Mesenchymal stem cell (in vitro differentiated cells and primary cell): ENCODE results near the gene RSPO3.

ENCODE experiments used
- DNase-seq: peaks from one replicate; pipeline ENCODE4 v3.0.0-alpha.2; 2013
- H2AFZ ChIP-seq: one replicate; pipeline ENCODE4 v1.6.1; 2013; ENCODE audit warnings: low read depth, mild to moderate bottlenecking, control low read depth, inconsistent platforms, low read length, moderate library complexity
- H2AK5ac ChIP-seq: 2 replicates; pipeline ENCODE4 v1.6.1; 2013; ENCODE audit warnings: low read length, moderate library complexity, mild to moderate bottlenecking, inconsistent platforms; ENCODE audit not compliant: severe bottlenecking
- H2BK120ac ChIP-seq: one replicate; pipeline ENCODE4 v1.6.1; 2013; ENCODE audit warnings: low read depth, mild to moderate bottlenecking, inconsistent platforms, low read length, moderate library complexity
- H2BK12ac ChIP-seq, 2 experiments: one replicate each; pipeline ENCODE4 v1.6.1; 2013; ENCODE audit warnings: inconsistent platforms in 2 of 2, low read length in 2 of 2, mild to moderate bottlenecking in 2 of 2, moderate library complexity in 2 of 2, control low read depth in 1 of 2
- H2BK15ac ChIP-seq: one replicate; pipeline ENCODE4 v1.6.1; 2013; ENCODE audit warnings: mild to moderate bottlenecking, low read depth, inconsistent platforms; ENCODE audit not compliant: poor library complexity, severe bottlenecking
- H2BK5ac ChIP-seq: 2 replicates; pipeline ENCODE4 v1.6.1; 2013; ENCODE audit warnings: low read depth, mild to moderate bottlenecking, low read length, control low read depth, inconsistent platforms; ENCODE audit not compliant: poor library complexity, severe bottlenecking
- H3K14ac ChIP-seq, 2 experiments: one replicate each; pipeline ENCODE4 v1.6.1; 2013; ENCODE audit warnings: inconsistent platforms in 2 of 2, low read length in 2 of 2, control low read depth in 1 of 2, mild to moderate bottlenecking in 1 of 2, moderate library complexity in 1 of 2
- H3K18ac ChIP-seq, 2 experiments: one replicate each; pipeline ENCODE4 v1.6.1; 2013; ENCODE audit warnings: inconsistent platforms in 2 of 2, low read length in 2 of 2, control low read depth in 1 of 2, low read depth in 1 of 2, mild to moderate bottlenecking in 1 of 2
- H3K23ac ChIP-seq, 2 experiments: one replicate each; pipeline ENCODE4 v1.6.1; 2013; ENCODE audit warnings: inconsistent platforms in 2 of 2, low read length in 2 of 2, mild to moderate bottlenecking in 2 of 2, moderate library complexity in 2 of 2, control low read depth in 1 of 2
- H3K27ac ChIP-seq: 2 replicates; pipeline ENCODE4 v1.5.1; 2013; ENCODE audit warnings: mild to moderate bottlenecking, moderate library complexity, low read length, control low read depth, inconsistent platforms; ENCODE audit not compliant: poor library complexity, severe bottlenecking
- H3K27me3 ChIP-seq, 2 experiments: 2 replicates each; pipeline versions ENCODE4 v1.6.1 to v1.7.0; 2013; ENCODE audit warnings: low read length in 2 of 2, mild to moderate bottlenecking in 2 of 2, moderate library complexity in 2 of 2, control low read depth in 1 of 2, inconsistent platforms in 1 of 2; ENCODE audit not compliant: control insufficient read depth in 1 of 2, insufficient read depth in 1 of 2
- H3K36me3 ChIP-seq, 2 experiments: 2 replicates each; pipeline versions ENCODE4 v1.6.1 to v1.7.0; 2013; ENCODE audit warnings: low read length in 2 of 2, control low read depth in 1 of 2, inconsistent platforms in 1 of 2, low read depth in 1 of 2, mild to moderate bottlenecking in 1 of 2; ENCODE audit not compliant: insufficient read depth in 2 of 2, control insufficient read depth in 1 of 2
- H3K4ac ChIP-seq, 2 experiments: one replicate each; pipeline ENCODE4 v1.6.1; 2013; ENCODE audit warnings: inconsistent platforms in 2 of 2, low read length in 2 of 2, mild to moderate bottlenecking in 2 of 2, moderate library complexity in 2 of 2, control low read depth in 1 of 2, low read depth in 1 of 2
- H3K4me1 ChIP-seq: 2 replicates; pipeline ENCODE4 v1.6.1; 2013; ENCODE audit warnings: low read depth, low read length, control low read depth; ENCODE audit not compliant: control insufficient read depth, insufficient read depth
- H3K4me2 ChIP-seq: 2 replicates; pipeline ENCODE4 v1.6.1; 2013; ENCODE audit warnings: low read length, mild to moderate bottlenecking, inconsistent platforms; ENCODE audit not compliant: poor library complexity, severe bottlenecking
- H3K4me3 ChIP-seq, 2 experiments: 2 replicates each; pipeline versions ENCODE4 v1.5.1 to v1.7.0; 2013; ENCODE audit warnings: low read length in 2 of 2, mild to moderate bottlenecking in 2 of 2, control low read depth in 1 of 2, low read depth in 1 of 2; ENCODE audit not compliant: insufficient read depth in 1 of 2
- H3K79me1 ChIP-seq: replicated peaks from 2 replicates; pipeline ENCODE4 v1.6.1; 2013; ENCODE audit warnings: mild to moderate bottlenecking, control low read depth, low read length, inconsistent platforms; ENCODE audit not compliant: poor library complexity, severe bottlenecking
- H3K9ac ChIP-seq: 2 replicates; pipeline ENCODE4 v1.7.0; 2013; ENCODE audit warnings: mild to moderate bottlenecking, low read length, moderate library complexity
- H3K9me3 ChIP-seq: 2 replicates; pipeline ENCODE4 v1.7.0; 2013; ENCODE audit warnings: mild to moderate bottlenecking, low read length; ENCODE audit not compliant: control insufficient read depth
- H4K8ac ChIP-seq: one replicate; pipeline ENCODE4 v1.6.1; 2013; ENCODE audit warnings: inconsistent platforms, mild to moderate bottlenecking, low read length, moderate library complexity
- H4K91ac ChIP-seq: one replicate; pipeline ENCODE4 v1.6.1; 2013; ENCODE audit warnings: mild to moderate bottlenecking, low read length, inconsistent platforms
- WGBS: methylation state at CpG from one replicate; pipeline ENCODE4 v1.1.7; 2013; ENCODE audit warnings: mixed read lengths; 5-methylcytosine and 5-hydroxymethylcytosine counted together

RSPO3 gene

DNA sequence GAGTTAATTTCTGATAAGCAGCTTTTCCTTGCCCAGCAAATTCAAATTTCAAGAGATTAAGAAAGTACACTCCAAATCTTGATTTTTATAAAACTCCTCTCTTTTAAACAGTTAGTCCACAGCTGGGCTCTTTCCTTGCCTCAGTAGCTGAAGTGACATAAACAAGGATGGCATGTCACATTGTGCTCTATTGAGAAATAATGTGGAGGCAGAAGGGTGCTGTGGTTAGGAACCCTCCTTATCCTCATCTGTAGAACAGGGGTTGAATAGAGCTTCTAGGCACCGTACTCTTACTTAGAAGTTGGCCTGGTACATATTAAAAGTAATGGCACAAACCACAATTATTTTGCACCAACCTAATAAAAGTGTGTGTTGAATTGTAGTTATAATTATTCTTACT, 70.3 kb downstream of the RSPO3 start:
- Histone ChIP-seq H3K18ac (peak overlapping the region in 1 of 2 experiments; percentile 16), H3K27me3 (no peaks in the 10 kb centered on the region), H3K9ac (peak overlapping the region; percentile 14), H2BK12ac (no peak overlapping the region), H3K4me2 (no peak overlapping the region), H3K79me1 (no peaks in the 10 kb centered on the region), H2BK15ac (no peak overlapping the region), H3K27ac (no peak overlapping the region), H3K14ac (no peak overlapping the region), H3K9me3 (no peaks in the 10 kb centered on the region), H2BK5ac (no peak overlapping the region), H3K4me3 (no peak overlapping the region), H2AK5ac (no peak overlapping the region), H3K36me3 (no peaks in the 10 kb centered on the region), H4K91ac (no peak overlapping the region), H3K23ac (no peak overlapping the region), H2BK120ac (no peak overlapping the region), H4K8ac (no peak overlapping the region), H2AFZ (no peak overlapping the region), H3K4me1 (no peaks in the 10 kb centered on the region), H3K4ac (no peak overlapping the region)
- no CpG with 5 or more reads among the region's 1 CpG for WGBS
- DNase-seq = no peak

GRCh38 chr6:127190552-127190951, 72.1 kb downstream of the RSPO3 start:
- Histone ChIP-seq H3K27ac (no peak overlapping the region), H3K9ac (no peak overlapping the region), H2AFZ (no peak overlapping the region), H3K79me1 (no peaks in the 10 kb centered on the region), H2BK5ac (no peak overlapping the region), H4K91ac (no peak overlapping the region), H4K8ac (no peak overlapping the region), H3K23ac (no peak overlapping the region), H3K4me3 (no peak overlapping the region), H3K14ac (no peak overlapping the region), H2BK120ac (no peak overlapping the region), H3K4me2 (no peak overlapping the region), H3K18ac (no peak overlapping the region), H2BK15ac (no peak overlapping the region), H3K4ac (no peak overlapping the region), H3K9me3 (no peaks in the 10 kb centered on the region), H3K4me1 (no peaks in the 10 kb centered on the region), H2BK12ac (no peak overlapping the region), H3K27me3 (no peaks in the 10 kb centered on the region), H2AK5ac (no peak overlapping the region), H3K36me3 (no peaks in the 10 kb centered on the region)
- peak; percentile 54 for DNase-seq
- whole genome bisulfite sequencing = no CpG with 5 or more reads among the region's 2 CpGs

- no peak overlapping the region for H3K4ac ChIP-seq
Observed at GRCh38 chr6:127191716-127192115, 73.2 kb downstream of the RSPO3 start.

GRCh38 chr6:127192911-127193541, 74.6 kb downstream of the RSPO3 start:
- Histone ChIP-seq H3K18ac (no peak overlapping the region), H3K4me3 (no peak overlapping the region), H3K79me1 (no peaks in the 10 kb centered on the region), H4K8ac (no peak overlapping the region), H3K14ac (no peak overlapping the region), H2BK120ac (no peak overlapping the region), H2AK5ac (no peak overlapping the region), H3K4ac (no peak overlapping the region), H2BK5ac (no peak overlapping the region), H3K27ac (no peak overlapping the region), H2BK15ac (no peak overlapping the region), H3K23ac (no peak overlapping the region), H3K4me1 (no peaks in the 10 kb centered on the region), H3K27me3 (no peaks in the 10 kb centered on the region), H2BK12ac (no peak overlapping the region), H3K4me2 (no peak overlapping the region), H3K9ac (peak overlapping the region; percentile 34), H2AFZ (no peak overlapping the region), H3K36me3 (no peaks in the 10 kb centered on the region), H3K9me3 (no peaks in the 10 kb centered on the region), H4K91ac (no peak overlapping the region)
- no CpG with 5 or more reads among the region's 3 CpGs for WGBS
- peak; percentile 75 for DNase-seq

More at GRCh38 chr6:127191716-127192115, 73.2 kb downstream of the RSPO3 start:
- no peak overlapping the region for H2BK120ac ChIP-seq
- no peaks in the 10 kb centered on the region for H3K9me3 ChIP-seq
- H3K9ac ChIP-seq = peak overlapping the region; percentile 34
- H3K4me1 ChIP-seq = no peaks in the 10 kb centered on the region
- H3K27me3 ChIP-seq = no peaks in the 10 kb centered on the region
- H2AFZ ChIP-seq = no peak overlapping the region
- H3K23ac ChIP-seq = no peak overlapping the region
- no peak overlapping the region for H3K4me2 ChIP-seq
- H3K4me3 ChIP-seq = no peak overlapping the region
- no peak overlapping the region for H2BK15ac ChIP-seq
- no peak overlapping the region for H3K18ac ChIP-seq
- H2BK12ac ChIP-seq = no peak overlapping the region
- H3K27ac ChIP-seq = no peak overlapping the region
- H2AK5ac ChIP-seq = no peak overlapping the region
- H3K79me1 ChIP-seq = no peaks in the 10 kb centered on the region
- H3K36me3 ChIP-seq = no peaks in the 10 kb centered on the region
- WGBS = 47% methylated on average over 1 of the region's 1 CpG
- no peak overlapping the region for H2BK5ac ChIP-seq
- H4K8ac ChIP-seq = no peak overlapping the region
- H3K14ac ChIP-seq = no peak overlapping the region
- DNase-seq = peak; percentile 54
- no peak overlapping the region for H4K91ac ChIP-seq
